HepG2 (cell line): ENCODE data around the gene JPT2. TPM values are rescaled to one million over a fixed set of nuclear protein-coding genes. Genes with fewer than 3 reads are reported as not detected.

Experiments
- FOXO4 ChIP-seq: sonication (generic); formaldehyde crosslinking; conservative IDR thresholded peaks from 2 replicates; pipeline ENCODE4 v1.8.1; 2023; ENCODE audit warnings: missing genetic modification reagents
- GABPA ChIP-seq, 2 experiments: IDR thresholded peaks; 2 replicates each; pipeline ENCODE4 v1.6.1; 2011 to 2016; ENCODE audit warnings: low read depth in 2 of 2, low read length in 1 of 2, missing biosample characterization in 1 of 2, missing genetic modification characterization in 1 of 2
- HIC2 ChIP-seq: sonication (generic); formaldehyde crosslinking; IDR thresholded peaks from 2 replicates; pipeline ENCODE4 v1.9.0; 2022; ENCODE audit warnings: low read depth, missing genetic modification reagents
- JUND ChIP-seq: sonication (generic); formaldehyde crosslinking; IDR thresholded peaks from 2 replicates; pipeline ENCODE4 v1.8.0; 2022; ENCODE audit warnings: mild to moderate bottlenecking, missing genetic modification reagents
- MEIS1 ChIP-seq: sonication (generic); formaldehyde crosslinking; IDR thresholded peaks from 2 replicates; pipeline ENCODE4 v1.9.0; 2021; ENCODE audit warnings: mild to moderate bottlenecking, missing genetic modification reagents, moderate library complexity, borderline replicate concordance
- NCOA2 ChIP-seq: sonication (generic); formaldehyde crosslinking; IDR thresholded peaks from 2 replicates; pipeline ENCODE4 v1.8.0; 2022; ENCODE audit warnings: inconsistent platforms
- NCOA5 ChIP-seq: sonication (generic); formaldehyde crosslinking; IDR thresholded peaks from 2 replicates; pipeline ENCODE4 v1.4.0; 2020; ENCODE audit warnings: missing genetic modification reagents
- PHF20 ChIP-seq: sonication (generic); formaldehyde crosslinking; IDR thresholded peaks from 2 replicates; pipeline ENCODE4 v1.5.0; 2020; ENCODE audit warnings: mild to moderate bottlenecking, missing genetic modification reagents
- RFX5 ChIP-seq: IDR thresholded peaks from 2 replicates; pipeline ENCODE4 v1.6.1; 2011; ENCODE audit warnings: low read depth, low read length, improper control_type of control experiment
- RFXANK ChIP-seq: IDR thresholded peaks from 2 replicates; pipeline ENCODE4 v1.6.1; 2016
- TBX2 ChIP-seq: sonication (generic); formaldehyde crosslinking; IDR thresholded peaks from 2 replicates; pipeline ENCODE4 v1.5.0; 2020; ENCODE audit warnings: missing genetic modification reagents, mild to moderate bottlenecking, borderline replicate concordance
- TP53 ChIP-seq: sonication (generic); formaldehyde crosslinking; conservative IDR thresholded peaks from 2 replicates; pipeline ENCODE4 v1.4.0; 2020; ENCODE audit warnings: missing genetic modification reagents
- ZBTB34 ChIP-seq: sonication (generic); formaldehyde crosslinking; IDR thresholded peaks from 2 replicates; pipeline ENCODE4 v1.8.0; 2022; ENCODE audit warnings: mild to moderate bottlenecking, missing genetic modification reagents
- ZFP90 ChIP-seq: sonication (generic); formaldehyde crosslinking; IDR thresholded peaks from 2 replicates; pipeline ENCODE4 v1.8.0; 2022; ENCODE audit warnings: missing genetic modification reagents, mild to moderate bottlenecking, inconsistent platforms, borderline replicate concordance
- ZGPAT ChIP-seq: IDR thresholded peaks from 2 replicates; pipeline ENCODE4 v1.6.1; 2016; ENCODE audit warnings: mild to moderate bottlenecking
- ZMYM2 ChIP-seq: sonication (generic); formaldehyde crosslinking; IDR thresholded peaks from 2 replicates; pipeline ENCODE4 v1.8.0; 2022; ENCODE audit warnings: mild to moderate bottlenecking, missing genetic modification reagents
- ZNF331 ChIP-seq: sonication (generic); formaldehyde crosslinking; IDR thresholded peaks from 2 replicates; pipeline ENCODE4 v1.4.0; 2020; ENCODE audit warnings: missing genetic modification reagents
- ZNF383 ChIP-seq: sonication (generic); formaldehyde crosslinking; IDR thresholded peaks from 2 replicates; pipeline ENCODE4 v1.4.0; 2020; ENCODE audit warnings: missing genetic modification reagents, mild to moderate bottlenecking, borderline replicate concordance
- ZNF44 ChIP-seq: sonication (generic); formaldehyde crosslinking; IDR thresholded peaks from 2 replicates; pipeline ENCODE4 v1.5.1; 2020; ENCODE audit warnings: mild to moderate bottlenecking, missing genetic modification reagents
- ZNF747 ChIP-seq: sonication (generic); formaldehyde crosslinking; IDR thresholded peaks from 2 replicates; pipeline ENCODE4 v1.8.1; 2023; ENCODE audit warnings: missing genetic modification reagents, mild to moderate bottlenecking, borderline replicate concordance
- ZNF75D ChIP-seq: sonication (generic); formaldehyde crosslinking; IDR thresholded peaks from 2 replicates; pipeline ENCODE4 v1.8.1; 2023; ENCODE audit warnings: missing genetic modification reagents, mild to moderate bottlenecking, borderline replicate concordance
- ZNF816 ChIP-seq: sonication (generic); formaldehyde crosslinking; IDR thresholded peaks from 2 replicates; pipeline ENCODE4 v1.8.0; 2022; ENCODE audit warnings: missing genetic modification reagents, mild to moderate bottlenecking, borderline replicate concordance
- ZSCAN21 ChIP-seq: sonication (generic); formaldehyde crosslinking; IDR thresholded peaks from 2 replicates; pipeline ENCODE4 v1.8.0; 2022; ENCODE audit warnings: mild to moderate bottlenecking, missing genetic modification reagents, moderate library complexity, borderline replicate concordance
- polyA plus RNA-seq, 8 experiments: library from polyadenylated mRNA; depleted of rRNA in 3 of 8; stranded (reverse) in 7 of 8; unstranded in 1 of 8; fragments of >200 nt; fragmentation: Illumina TruSeq in 4 of 8; extraction: Trizol in 4 of 8; gene quantifications; 2 replicates each; pipeline versions ENCODE4 v1.2.1 to v1.2.3, GENCODE V29; 2011 to 2016; ENCODE audit warnings: low read depth in 4 of 8, missing spikeins in 1 of 8, mixed read lengths in 1 of 8; ENCODE audit not compliant: insufficient read depth in 1 of 8
- total RNA-seq, 5 experiments: library from RNA; depleted of rRNA; stranded (reverse); fragments of >200 nt; fragmentation: Illumina TruSeq; extraction: Trizol; gene quantifications; 2 replicates each; pipeline ENCODE4 v1.2.3, GENCODE V29; 2016; ENCODE audit warnings: low read depth in 1 of 5

Gene JPT2
- total and polyA plus RNA-seq, 2 of the 13 experiments (the other 11 are each of a cell fraction or from before 2014, with no cell fraction given) = 53.5 to 89.4 TPM

- 0 out of 2 replicates have a peak, but pooled peaks have one; percentile 25 for TF ChIP-seq ZGPAT (CRISPR knock-in tag)
- TF ChIP-seq GABPA (IDR thresholded peaks at IDR 0.05; ENCODE audit: low read depth, low read length) = peak; percentile 100
- TF ChIP-seq GABPA (CRISPR knock-in tag; IDR thresholded peaks at IDR 0.05; ENCODE audit: low read depth) = peak; percentile 86
- peak; percentile 36; the same call in 1 of the 2 replicates for TF ChIP-seq HIC2 (CRISPR knock-in tag)
- peak; percentile 71 for TF ChIP-seq RFX5
- TF ChIP-seq RFXANK (CRISPR knock-in tag) = no peak
- TF ChIP-seq ZNF383 (CRISPR knock-in tag) = no peak
- peak; percentile 36; the same call in 1 of the 2 replicates for TF ChIP-seq JUND (CRISPR knock-in tag)
- no peak for TF ChIP-seq ZMYM2 (CRISPR knock-in tag)
- peak; percentile 78 for TF ChIP-seq ZSCAN21 (CRISPR knock-in tag)
- TF ChIP-seq ZNF75D (CRISPR knock-in tag) = no peak
- TF ChIP-seq ZNF44 = no peak
- peak; percentile 23; the same call in 1 of the 2 replicates for TF ChIP-seq NCOA2 (CRISPR knock-in tag)
- peak; percentile 86 for TF ChIP-seq ZFP90 (CRISPR knock-in tag)
- 0 out of 2 replicates have a peak, but pooled peaks have one; percentile 2 for TF ChIP-seq ZBTB34
- TF ChIP-seq MEIS1 = peak; percentile 61; the same call in 1 of the 2 replicates
- peak; percentile 16; the same call in 1 of the 2 replicates for TF ChIP-seq ZNF747 (CRISPR knock-in tag)
- TF ChIP-seq TBX2 (CRISPR knock-in tag) = peak; percentile 17; the same call in 1 of the 2 replicates
- peak; percentile 87 for TF ChIP-seq PHF20 (CRISPR knock-in tag)
- TF ChIP-seq NCOA5 (CRISPR knock-in tag) = 0 out of 2 replicates have a peak, but pooled peaks have one; percentile 68
- no peak for TF ChIP-seq ZNF816 (CRISPR knock-in tag)
- TF ChIP-seq FOXO4 (CRISPR knock-in tag) = no peak
- peak; percentile 72 for TF ChIP-seq ZNF331 (CRISPR knock-in tag)
- TF ChIP-seq TP53 (CRISPR knock-in tag) = 0 out of 2 replicates have a peak, but pooled peaks have one; percentile 51
These were observed 27.8 kb downstream of the JPT2 start, which contains the start of gene MAPK8IP3 (continued) for GRCh38 chr16:1705688-1706385.
